Measurements from ENCODE around the gene KIF17. TPM values are rescaled to one million over a fixed set of nuclear protein-coding genes. Genes with fewer than 3 reads are reported as not detected.

KIF17 gene
- polyA plus RNA-seq, 1 donor from 2014 or later, result 10.0 TPM

DNA sequence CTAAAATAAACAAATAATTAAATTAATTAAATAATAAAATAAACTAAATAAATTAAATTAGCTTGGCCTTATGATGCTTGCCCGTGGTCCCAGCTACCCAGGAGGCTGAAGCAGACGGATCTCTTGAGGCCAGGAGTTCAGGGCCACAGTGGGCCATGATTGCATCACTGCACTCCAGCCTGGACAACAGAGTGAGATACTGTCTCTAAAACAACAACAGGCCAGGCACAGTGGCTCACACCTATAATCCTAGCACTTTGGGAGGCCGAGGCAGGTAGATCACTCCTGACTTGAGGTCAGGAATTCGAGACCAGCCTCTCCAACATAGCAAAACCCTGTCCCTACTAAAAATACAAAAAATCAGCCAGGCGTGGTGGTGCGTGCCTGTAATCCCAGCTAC, 96.8 kb downstream of the KIF17 start:
- Histone ChIP-seq H2AFZ (ENCODE audit: low read depth, low read length) (no peak overlapping the region), H3K9ac (ENCODE audit: low read length) (no peak overlapping the region), H3K9me2 (ENCODE audit: insufficient read depth, low read length) (no peaks in the 10 kb centered on the region), H3F3A (ENCODE audit: insufficient read depth, low read length, poor library complexity, severe bottlenecking) (no peaks in the 10 kb centered on the region), H3K9me3 (ENCODE audit: low read length) (no peaks in the 10 kb centered on the region), H3K79me2 (replicated peaks; ENCODE audit: insufficient read depth, low read length) (no peaks in the 10 kb centered on the region), H3K27me3 (ENCODE audit: insufficient read depth, low read depth, low read length) (no peaks in the 10 kb centered on the region), H3K4me3 (ENCODE audit: low read length) (no peak overlapping the region), H3K27ac (ENCODE audit: low read length) (no peak overlapping the region), H4K20me1 (ENCODE audit: insufficient read depth) (no peaks in the 10 kb centered on the region), H3K36me3 (ENCODE audit: insufficient read depth, low read length) (no peaks in the 10 kb centered on the region), H3K4me2 (ENCODE audit: low read length) (no peak overlapping the region)
- TF ChIP-seq, protein P1, sequence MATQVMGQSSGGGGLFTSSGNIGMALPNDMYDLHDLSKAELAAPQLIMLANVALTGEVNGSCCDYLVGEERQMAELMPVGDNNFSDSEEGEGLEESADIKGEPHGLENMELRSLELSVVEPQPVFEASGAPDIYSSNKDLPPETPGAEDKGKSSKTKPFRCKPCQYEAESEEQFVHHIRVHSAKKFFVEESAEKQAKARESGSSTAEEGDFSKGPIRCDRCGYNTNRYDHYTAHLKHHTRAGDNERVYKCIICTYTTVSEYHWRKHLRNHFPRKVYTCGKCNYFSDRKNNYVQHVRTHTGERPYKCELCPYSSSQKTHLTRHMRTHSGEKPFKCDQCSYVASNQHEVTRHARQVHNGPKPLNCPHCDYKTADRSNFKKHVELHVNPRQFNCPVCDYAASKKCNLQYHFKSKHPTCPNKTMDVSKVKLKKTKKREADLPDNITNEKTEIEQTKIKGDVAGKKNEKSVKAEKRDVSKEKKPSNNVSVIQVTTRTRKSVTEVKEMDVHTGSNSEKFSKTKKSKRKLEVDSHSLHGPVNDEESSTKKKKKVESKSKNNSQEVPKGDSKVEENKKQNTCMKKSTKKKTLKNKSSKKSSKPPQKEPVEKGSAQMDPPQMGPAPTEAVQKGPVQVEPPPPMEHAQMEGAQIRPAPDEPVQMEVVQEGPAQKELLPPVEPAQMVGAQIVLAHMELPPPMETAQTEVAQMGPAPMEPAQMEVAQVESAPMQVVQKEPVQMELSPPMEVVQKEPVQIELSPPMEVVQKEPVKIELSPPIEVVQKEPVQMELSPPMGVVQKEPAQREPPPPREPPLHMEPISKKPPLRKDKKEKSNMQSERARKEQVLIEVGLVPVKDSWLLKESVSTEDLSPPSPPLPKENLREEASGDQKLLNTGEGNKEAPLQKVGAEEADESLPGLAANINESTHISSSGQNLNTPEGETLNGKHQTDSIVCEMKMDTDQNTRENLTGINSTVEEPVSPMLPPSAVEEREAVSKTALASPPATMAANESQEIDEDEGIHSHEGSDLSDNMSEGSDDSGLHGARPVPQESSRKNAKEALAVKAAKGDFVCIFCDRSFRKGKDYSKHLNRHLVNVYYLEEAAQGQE (IDR thresholded peaks at IDR 0.05; ENCODE audit: borderline replicate concordance), result no peak
- no peak for TF ChIP-seq POLR2AphosphoS5 (IDR thresholded peaks at IDR 0.05)

GRCh38 chr1:20619999-20620398, 97.8 kb downstream of the KIF17 start:
- H3K36me3 ChIP-seq (ENCODE audit: insufficient read depth, low read length), result no peaks in the 10 kb centered on the region
- no peak overlapping the region for H2AFZ ChIP-seq (ENCODE audit: low read depth, low read length)
- no peak overlapping the region for H3K9ac ChIP-seq (ENCODE audit: low read length)
- H3K79me2 ChIP-seq (replicated peaks; ENCODE audit: insufficient read depth, low read length), result no peaks in the 10 kb centered on the region
- no peak overlapping the region for H3K4me2 ChIP-seq (ENCODE audit: low read length)
- H3K4me3 ChIP-seq (ENCODE audit: low read length), result no peak overlapping the region
- H3K27ac ChIP-seq (ENCODE audit: low read length), result no peak overlapping the region
- no peaks in the 10 kb centered on the region for H3K27me3 ChIP-seq (ENCODE audit: insufficient read depth, low read depth, low read length)
- H3K9me2 ChIP-seq (ENCODE audit: insufficient read depth, low read length), result no peaks in the 10 kb centered on the region
- H3F3A ChIP-seq (ENCODE audit: insufficient read depth, low read length, poor library complexity, severe bottlenecking), result no peaks in the 10 kb centered on the region
- H4K20me1 ChIP-seq (ENCODE audit: insufficient read depth), result no peaks in the 10 kb centered on the region
- TF ChIP-seq SMC3 (conservative IDR thresholded peaks at IDR 0.05; ENCODE audit: poor library complexity), result no peak
- TF ChIP-seq TAF1 (IDR thresholded peaks at IDR 0.05; ENCODE audit: low read depth), result no peak
- no peak for TF ChIP-seq EP300 (conservative IDR thresholded peaks at IDR 0.05; ENCODE audit: poor library complexity, severe bottlenecking)
- no peak for TF ChIP-seq MXI1 (conservative IDR thresholded peaks at IDR 0.05; ENCODE audit: poor library complexity, severe bottlenecking)
- TF ChIP-seq, protein P2, sequence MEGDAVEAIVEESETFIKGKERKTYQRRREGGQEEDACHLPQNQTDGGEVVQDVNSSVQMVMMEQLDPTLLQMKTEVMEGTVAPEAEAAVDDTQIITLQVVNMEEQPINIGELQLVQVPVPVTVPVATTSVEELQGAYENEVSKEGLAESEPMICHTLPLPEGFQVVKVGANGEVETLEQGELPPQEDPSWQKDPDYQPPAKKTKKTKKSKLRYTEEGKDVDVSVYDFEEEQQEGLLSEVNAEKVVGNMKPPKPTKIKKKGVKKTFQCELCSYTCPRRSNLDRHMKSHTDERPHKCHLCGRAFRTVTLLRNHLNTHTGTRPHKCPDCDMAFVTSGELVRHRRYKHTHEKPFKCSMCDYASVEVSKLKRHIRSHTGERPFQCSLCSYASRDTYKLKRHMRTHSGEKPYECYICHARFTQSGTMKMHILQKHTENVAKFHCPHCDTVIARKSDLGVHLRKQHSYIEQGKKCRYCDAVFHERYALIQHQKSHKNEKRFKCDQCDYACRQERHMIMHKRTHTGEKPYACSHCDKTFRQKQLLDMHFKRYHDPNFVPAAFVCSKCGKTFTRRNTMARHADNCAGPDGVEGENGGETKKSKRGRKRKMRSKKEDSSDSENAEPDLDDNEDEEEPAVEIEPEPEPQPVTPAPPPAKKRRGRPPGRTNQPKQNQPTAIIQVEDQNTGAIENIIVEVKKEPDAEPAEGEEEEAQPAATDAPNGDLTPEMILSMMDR (IDR thresholded peaks at IDR 0.05; ENCODE audit: poor library complexity, severe bottlenecking), result no peak
- TF ChIP-seq POLR2AphosphoS5 (IDR thresholded peaks at IDR 0.05), result no peak
- TF ChIP-seq, protein P1 (IDR thresholded peaks at IDR 0.05; ENCODE audit: borderline replicate concordance), result no peak
- H3K9me3 ChIP-seq (ENCODE audit: low read length), result no peaks in the 10 kb centered on the region

All from neural cell (in vitro differentiated cells).